Loucy (cell line): Measurements from ENCODE around the gene LRP10.
"Not testable (repeated sequence)": the region's sequence is repeated elsewhere in the genome, so short reads cannot be mapped to it uniquely, and the experiment has no call there.

ENCODE experiments used
- CTCF ChIP-seq: fragments of 200-600 bp; sonication (generic); conservative IDR thresholded peaks from 2 replicates; pipeline ENCODE4 v1.5.1; 2014; ENCODE audit warnings: mild to moderate bottlenecking, antibody characterized with exemption, low read length
- EZH2phosphoT487 ChIP-seq: fragments of 200-600 bp; IDR thresholded peaks from 2 replicates; pipeline ENCODE4 v1.6.1; 2018; ENCODE audit warnings: antibody characterized with exemption, mild to moderate bottlenecking, moderate library complexity, borderline replicate concordance

GRCh38 chr14:22829076-22829660, 42.4 kb upstream of the LRP10 start:
- not testable (repeated sequence) for TF ChIP-seq CTCF, EZH2phosphoT487
